SK-N-SH (cell line): ENCODE data around the gene EGF. TPM values are rescaled to one million over a fixed set of nuclear protein-coding genes. Genes with fewer than 3 reads are reported as not detected.

ENCODE experiments used
- CTCF ChIA-PET: fragments of 300-600, 350-600 bp; formaldehyde crosslinking; extraction: SDS; loops from one replicate; lab custom pipeline; 2021; lab: Yijun Ruan, JAX
- POLR2A ChIA-PET: fragments of 350-600 bp; sonication (Branson Sonifier 250); formaldehyde crosslinking; extraction: SDS; loops from one replicate; lab custom pipeline; 2020; ENCODE audit warnings: antibody characterized with exemption, inconsistent platforms; lab: Yijun Ruan, JAX
- DNase-seq: peaks from one replicate; pipeline ENCODE4 v3.0.0; 2012
- H2AFZ ChIP-seq: fragments of 200-600 bp; sonication (generic); 2 replicates; pipeline ENCODE4 v1.8.1; 2016; ENCODE audit warnings: antibody characterized with exemption, mild to moderate bottlenecking, low read depth
- H3F3A ChIP-seq: fragments of 200-600 bp; sonication (generic); replicated peaks from 2 replicates; pipeline ENCODE3; 2016; ENCODE audit warnings: antibody characterized with exemption, mild to moderate bottlenecking; ENCODE audit not compliant: insufficient read depth
- H3K27ac ChIP-seq, 2 experiments: fragments of 200-500 bp in 1 of 2; fragments of 200-600 bp in 1 of 2; sonication (Bioruptor generic) in 1 of 2; sonication (generic), shearing (Covaris generic) in 1 of 2; 2 replicates each; pipeline versions ENCODE4 v1.5.1 to v1.6.1; 2014 to 2016; ENCODE audit warnings: low read depth in 2 of 2, inconsistent platforms in 1 of 2, low read length in 1 of 2, mild to moderate bottlenecking in 1 of 2, mixed read lengths in 1 of 2
- H3K27me3 ChIP-seq: fragments of 200-600 bp; sonication (generic), shearing (Covaris generic); 2 replicates; pipeline ENCODE4 v1.6.1; 2016; ENCODE audit warnings: mixed run types; ENCODE audit not compliant: insufficient read depth
- H3K36me3 ChIP-seq, 2 experiments: fragments of 200-500 bp in 1 of 2; fragments of 200-600 bp in 1 of 2; sonication (Bioruptor generic) in 1 of 2; sonication (generic) in 1 of 2; replicated peaks in 1 of 2; 2 replicates each; pipeline versions ENCODE3 to v1.5.1; 2014 to 2016; ENCODE audit warnings: low read length in 1 of 2, mild to moderate bottlenecking in 1 of 2; ENCODE audit not compliant: insufficient read depth in 2 of 2, control insufficient read depth in 1 of 2
- H3K4me1 ChIP-seq, 2 experiments: fragments of 200-500 bp in 1 of 2; fragments of 200-600 bp in 1 of 2; sonication (Bioruptor generic) in 1 of 2; sonication (generic), shearing (Covaris generic) in 1 of 2; 2 replicates each; pipeline versions ENCODE4 v1.5.1 to v1.6.1; 2014 to 2016; ENCODE audit warnings: low read depth in 1 of 2, low read length in 1 of 2, mixed run types in 1 of 2; ENCODE audit not compliant: insufficient read depth in 2 of 2, control insufficient read depth in 1 of 2
- H3K4me2 ChIP-seq: fragments of 200-600 bp; sonication (generic), shearing (Covaris generic); 2 replicates; pipeline ENCODE4 v1.6.1; 2017; ENCODE audit warnings: mixed run types
- H3K4me3 ChIP-seq, 2 experiments: fragments of 200-500 bp in 1 of 2; fragments of 200-600 bp in 1 of 2; sonication (Bioruptor generic) in 1 of 2; sonication (generic), shearing (Covaris generic) in 1 of 2; 2 replicates each; pipeline versions ENCODE4 v1.5.1 to v1.8.1; 2014 to 2016; ENCODE audit warnings: low read depth in 2 of 2, inconsistent platforms in 1 of 2, low read length in 1 of 2, mild to moderate bottlenecking in 1 of 2, mixed read lengths in 1 of 2, moderate library complexity in 1 of 2
- H3K79me2 ChIP-seq: fragments of 200-600 bp; sonication (generic); 2 replicates; pipeline ENCODE4 v1.8.1; 2017; ENCODE audit warnings: mild to moderate bottlenecking; ENCODE audit not compliant: insufficient read depth
- H3K9ac ChIP-seq: fragments of 200-600 bp; sonication (generic); 2 replicates; pipeline ENCODE4 v1.6.1; 2017; ENCODE audit warnings: mixed run types
- H3K9me2 ChIP-seq: fragments of 200-600 bp; sonication (generic); 2 replicates; pipeline ENCODE4 v1.6.1; 2017; ENCODE audit warnings: mixed run types
- H3K9me3 ChIP-seq: fragments of 200-600 bp; sonication (generic); 2 replicates; pipeline ENCODE4 v1.6.1; 2017; ENCODE audit warnings: mixed run types, mild to moderate bottlenecking, moderate library complexity
- H4K20me1 ChIP-seq: fragments of 200-600 bp; sonication (generic); 2 replicates; pipeline ENCODE4 v1.6.1; 2017; ENCODE audit warnings: mild to moderate bottlenecking, mixed run types; ENCODE audit not compliant: insufficient read depth
- EP300 ChIP-seq, 2 experiments: IDR thresholded peaks; 2 replicates each; pipeline versions ENCODE4 v1.4.0 to v1.6.1; 2012; ENCODE audit warnings: borderline replicate concordance in 1 of 2, low read depth in 1 of 2, low read length in 1 of 2
- FOSL2 ChIP-seq: IDR thresholded peaks from 2 replicates; pipeline ENCODE4 v1.4.0; 2012; ENCODE audit warnings: low read depth, mild to moderate bottlenecking, moderate library complexity, borderline replicate concordance
- JUND ChIP-seq: IDR thresholded peaks from 2 replicates; pipeline ENCODE4 v1.4.0; 2012
- MAX ChIP-seq: IDR thresholded peaks from 2 replicates; pipeline ENCODE4 v1.4.0; 2012; ENCODE audit warnings: low read depth
- POLR2AphosphoS5 ChIP-seq: IDR thresholded peaks from 2 replicates; pipeline ENCODE4 v1.6.1; 2012; ENCODE audit warnings: low read depth, low read length
- RCOR1 ChIP-seq: fragments of 150-350 bp; IDR thresholded peaks from 2 replicates; pipeline ENCODE4 v1.6.1; 2017; ENCODE audit warnings: antibody characterized with exemption, low read length
- RXRA ChIP-seq: IDR thresholded peaks from 2 replicates; pipeline ENCODE4 v1.4.0; 2012; ENCODE audit warnings: low read depth, mild to moderate bottlenecking, borderline replicate concordance
- TAF1 ChIP-seq: IDR thresholded peaks from 2 replicates; pipeline ENCODE4 v1.6.1; 2012; ENCODE audit warnings: low read depth, mild to moderate bottlenecking, low read length, moderate library complexity, borderline replicate concordance
- TEAD4 ChIP-seq: IDR thresholded peaks from 2 replicates; pipeline ENCODE4 v1.4.0; 2012; ENCODE audit warnings: mild to moderate bottlenecking, borderline replicate concordance; ENCODE audit not compliant: insufficient read depth
- ZBTB33 ChIP-seq: IDR thresholded peaks from 2 replicates; pipeline ENCODE4 v1.4.0; 2012; ENCODE audit warnings: low read depth, borderline replicate concordance
- WGBS: methylation state at CpG from one replicate; pipeline ENCODE4 v1.1.6; 2017; ENCODE audit warnings: low lambda C conversion rate; 5-methylcytosine and 5-hydroxymethylcytosine counted together
- polyA plus RNA-seq, 3 experiments: library from polyadenylated mRNA; depleted of rRNA; stranded (reverse); fragments of >200 nt; gene quantifications; 2 replicates each; pipeline ENCODE4 v1.2.3, GENCODE V29; 2012

The EGF gene
- polyA plus RNA-seq, 1 of the 3 experiments (the other 2 are of a cell fraction): 0.89 TPM

- H2AFZ ChIP-seq: no peak overlapping the region
These were observed 77.9 kb downstream of the EGF start for GRCh38 chr4:109990261-109991257.

GRCh38 chr4:109993116-109993515 lies 80.4 kb downstream of the EGF start:
- Histone ChIP-seq H3K9me2 (no peaks in the 10 kb centered on the region), H3K4me2 (no peak overlapping the region), H4K20me1 (no peaks in the 10 kb centered on the region), H3K4me1 (no peaks in the 10 kb centered on the region)
- POLR2A ChIA-PET: no interaction called here
- no peak for TF ChIP-seq FOSL2
- no peak for TF ChIP-seq JUND
- no peak for TF ChIP-seq EP300 (IDR thresholded peaks at IDR 0.05; ENCODE audit: borderline replicate concordance in 1 of 2, low read depth in 1 of 2, low read length in 1 of 2)
- TF ChIP-seq RXRA: no peak
- TF ChIP-seq ZBTB33: no peak
- TF ChIP-seq POLR2AphosphoS5: no peak
- no peak for TF ChIP-seq TAF1
- TF ChIP-seq, all 33 proteins: peak for 0
- CTCF ChIA-PET: interaction anchor here (19.2 kb wide), 1 partner anchor 525 kb away, joined by 591 read pairs; no protein-coding TSS in a partner anchor
- no peaks in the 10 kb centered on the region for H3K36me3 ChIP-seq
- H3K27ac ChIP-seq: no peak overlapping the region
- H3F3A ChIP-seq: no peaks in the 10 kb centered on the region
- DNase-seq: no peak
- H3K79me2 ChIP-seq: no peaks in the 10 kb centered on the region
- H3K9me3 ChIP-seq: no peaks in the 10 kb centered on the region
- H2AFZ ChIP-seq: no peak overlapping the region
- H3K4me3 ChIP-seq: no peak overlapping the region
- no peak overlapping the region for H3K9ac ChIP-seq
- WGBS: 12% methylated on average over 4 of the region's 4 CpGs
- no peaks in the 10 kb centered on the region; the same call in 1 of the 2 replicates for H3K27me3 ChIP-seq

More at GRCh38 chr4:109990261-109991257, 77.9 kb downstream of the EGF start:
- DNase-seq: no peak
- Histone ChIP-seq H3K4me3 (no peak overlapping the region), H3K9me3 (no peaks in the 10 kb centered on the region), H3F3A (no peaks in the 10 kb centered on the region), H3K4me2 (no peak overlapping the region), H3K4me1 (no peaks in the 10 kb centered on the region), H3K36me3 (no peaks in the 10 kb centered on the region), H4K20me1 (no peaks in the 10 kb centered on the region), H3K27me3 (no peaks in the 10 kb centered on the region; the same call in 1 of the 2 replicates), H3K9me2 (no peaks in the 10 kb centered on the region), H3K27ac (no peak overlapping the region), H3K9ac (no peak overlapping the region), H3K79me2 (no peaks in the 10 kb centered on the region)
- POLR2A ChIA-PET: no interaction called here
- CTCF ChIA-PET: interaction anchor here (1.4 to 4.7 kb wide), 2 partner anchors 7 to 13 kb away, joined by 4 to 32 read pairs; no protein-coding TSS in a partner anchor
- WGBS: 62% methylated on average over 5 of the region's 5 CpGs
- no peak for TF ChIP-seq MAX
- TF ChIP-seq RCOR1: no peak
- TF ChIP-seq TEAD4: no peak
